GM18951 (cell line): ENCODE measurements around the gene DHRS3.

Experiments
- POLR2A ChIP-seq: IDR thresholded peaks from 4 replicates; pipeline ENCODE4 v1.6.1; 2011; ENCODE audit warnings: mild to moderate bottlenecking; ENCODE audit not compliant: insufficient read length, insufficient read depth; ENCODE audit errors: extremely low read depth
- in situ Hi-C: fragments of 300-500 bp; cut with MboI; formaldehyde crosslinking; loops from one replicate; pipeline ENCODE4 v1.12.0; 2022; ENCODE audit warnings: low sequenced_read_pairs, mixed read lengths, inconsistent platforms; ENCODE audit not compliant: unreplicated experiment

Gene DHRS3

GRCh38 chr1:12518931-12519692 is 98.9 kb downstream of the DHRS3 start:
- in situ Hi-C loops, result no loop called here
- no peak for TF ChIP-seq POLR2A
